Fibroblast of villous mesenchyme (primary cell): Measurements from ENCODE around the gene STX3. TPM values are rescaled to one million over a fixed set of nuclear protein-coding genes. Genes with fewer than 3 reads are reported as not detected.

Experiments
- DNase-seq: peaks from one replicate; pipeline ENCODE4 v3.0.0-alpha.2; 2010; ENCODE audit warnings: low read depth
- H3K4me3 ChIP-seq: 2 replicates; pipeline ENCODE4 v1.5.1; 2011; ENCODE audit warnings: low read depth, mild to moderate bottlenecking, low read length
- total RNA-seq: library from RNA; depleted of rRNA; stranded (reverse); fragments of >200 nt; gene quantifications from 2 replicates; pipeline ENCODE4 v1.2.3, GENCODE V29; 2012
- TF ChIP-seq, protein P1 (sequence below): IDR thresholded peaks from 2 replicates; pipeline ENCODE4 v1.5.1; 2012; ENCODE audit warnings: low read depth, mild to moderate bottlenecking, low read length; ENCODE audit not compliant: insufficient read depth

The STX3 gene
- total RNA-seq, 1 donor: 33.7 TPM

DNA sequence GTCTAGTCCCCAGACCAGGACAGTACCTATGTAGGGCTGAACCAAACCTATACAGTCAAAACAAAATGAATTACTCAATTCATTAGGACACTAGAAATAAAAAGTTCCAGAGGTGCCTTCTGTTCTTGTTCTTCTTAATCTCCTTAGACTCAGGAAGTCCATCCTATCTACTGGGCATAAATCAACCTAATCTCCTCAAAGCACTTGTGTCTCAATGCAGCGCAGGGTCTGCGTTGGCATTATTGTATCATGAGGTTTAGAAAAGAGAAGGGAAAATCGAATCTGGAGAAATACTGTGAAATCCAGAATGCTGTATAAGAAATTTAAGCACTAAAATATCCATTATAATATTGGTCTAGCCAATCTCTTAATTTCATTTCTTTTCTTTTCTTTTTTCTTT lies 39.1 kb upstream of the STX3 start:
- TF ChIP-seq, protein P1, sequence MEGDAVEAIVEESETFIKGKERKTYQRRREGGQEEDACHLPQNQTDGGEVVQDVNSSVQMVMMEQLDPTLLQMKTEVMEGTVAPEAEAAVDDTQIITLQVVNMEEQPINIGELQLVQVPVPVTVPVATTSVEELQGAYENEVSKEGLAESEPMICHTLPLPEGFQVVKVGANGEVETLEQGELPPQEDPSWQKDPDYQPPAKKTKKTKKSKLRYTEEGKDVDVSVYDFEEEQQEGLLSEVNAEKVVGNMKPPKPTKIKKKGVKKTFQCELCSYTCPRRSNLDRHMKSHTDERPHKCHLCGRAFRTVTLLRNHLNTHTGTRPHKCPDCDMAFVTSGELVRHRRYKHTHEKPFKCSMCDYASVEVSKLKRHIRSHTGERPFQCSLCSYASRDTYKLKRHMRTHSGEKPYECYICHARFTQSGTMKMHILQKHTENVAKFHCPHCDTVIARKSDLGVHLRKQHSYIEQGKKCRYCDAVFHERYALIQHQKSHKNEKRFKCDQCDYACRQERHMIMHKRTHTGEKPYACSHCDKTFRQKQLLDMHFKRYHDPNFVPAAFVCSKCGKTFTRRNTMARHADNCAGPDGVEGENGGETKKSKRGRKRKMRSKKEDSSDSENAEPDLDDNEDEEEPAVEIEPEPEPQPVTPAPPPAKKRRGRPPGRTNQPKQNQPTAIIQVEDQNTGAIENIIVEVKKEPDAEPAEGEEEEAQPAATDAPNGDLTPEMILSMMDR: no peak

DNA sequence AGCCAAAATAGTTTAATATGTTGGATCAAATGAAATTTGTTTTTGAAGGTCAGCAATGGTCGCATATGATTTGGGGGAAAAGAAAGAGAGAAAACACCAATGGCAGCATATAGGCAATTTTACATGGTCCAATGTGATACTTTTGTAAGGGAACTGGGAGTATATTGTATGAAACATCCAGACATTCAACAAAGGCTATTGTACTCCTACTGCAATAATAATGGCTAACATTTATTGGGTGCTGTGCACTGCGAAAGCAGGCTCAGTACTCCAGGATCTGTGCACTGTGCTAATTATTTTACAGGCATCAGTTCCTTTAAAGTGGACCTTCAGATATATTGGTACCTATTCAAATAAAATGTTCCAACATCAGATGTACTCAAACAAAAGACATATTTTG lies 35.6 kb upstream of the STX3 start:
- H3K4me3 ChIP-seq: no peak overlapping the region
- no peak for DNase-seq
- TF ChIP-seq, protein P1: no peak

More for the DNA sequence above, 39.1 kb upstream of the STX3 start:
- no peak overlapping the region for H3K4me3 ChIP-seq
- DNase-seq: peak; percentile 12

DNA sequence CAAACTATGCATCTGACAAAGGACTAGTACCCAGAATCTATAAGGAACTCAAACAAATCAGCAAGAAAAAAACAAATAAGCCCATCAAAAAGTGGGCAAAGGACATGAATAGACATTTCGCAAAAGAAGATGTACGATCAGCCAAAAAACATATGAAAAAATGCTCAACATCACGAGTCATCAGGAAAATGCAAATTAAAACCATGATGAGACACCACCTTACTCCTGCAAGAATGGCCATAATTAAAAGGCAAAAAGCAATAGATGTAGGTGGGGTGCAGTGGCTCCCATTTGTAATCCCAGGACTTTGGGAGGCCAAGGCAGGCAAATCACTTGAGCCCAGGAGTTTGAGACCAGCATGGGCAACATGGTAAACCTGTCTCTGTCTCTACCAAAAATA lies 31.1 kb upstream of the STX3 start:
- DNase-seq: no peak
- TF ChIP-seq, protein P1: no peak
- H3K4me3 ChIP-seq: no peak overlapping the region

DNA sequence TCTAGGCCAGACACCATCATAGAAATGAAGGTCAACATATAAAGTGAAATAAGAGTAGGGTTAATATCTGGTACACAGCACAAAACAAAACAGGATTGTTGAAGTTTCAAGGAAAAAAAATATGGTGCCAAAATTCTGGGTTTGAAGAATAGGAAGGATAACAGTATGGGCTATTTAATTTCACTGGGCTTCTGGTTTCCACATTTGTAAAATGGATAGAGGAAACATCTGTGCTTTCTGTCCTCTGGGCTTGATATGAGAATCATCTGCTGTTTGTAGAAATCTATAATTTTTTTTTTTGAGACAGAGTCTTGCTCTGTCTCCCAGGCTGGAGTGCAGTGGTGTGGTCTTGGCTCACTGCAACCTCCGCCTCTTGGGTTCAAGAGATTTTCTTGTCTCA lies 27.8 kb upstream of the STX3 start:
- H3K4me3 ChIP-seq: no peak overlapping the region
- TF ChIP-seq, protein P1: no peak
- DNase-seq: no peak

DNA sequence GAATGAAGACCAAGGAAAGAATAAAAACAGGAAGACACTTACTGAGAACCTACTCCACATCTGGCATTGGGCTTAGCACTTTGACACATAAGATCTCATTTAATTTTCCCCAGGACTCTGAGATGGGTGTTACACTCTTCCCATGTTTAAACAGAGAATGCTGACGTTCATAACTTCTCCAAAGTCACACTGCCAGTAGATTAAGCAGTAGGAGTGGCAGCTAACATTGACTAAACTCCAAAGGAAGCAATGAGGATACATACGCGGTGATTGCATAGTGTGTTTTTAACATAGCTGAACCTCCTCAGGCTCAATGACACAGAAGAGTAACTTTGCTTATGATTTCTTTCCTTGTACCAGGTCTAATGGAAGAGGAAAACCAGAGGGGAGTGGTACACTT lies 27.0 kb upstream of the STX3 start:
- no peak overlapping the region for H3K4me3 ChIP-seq
- TF ChIP-seq, protein P1: no peak
- no peak for DNase-seq

DNA sequence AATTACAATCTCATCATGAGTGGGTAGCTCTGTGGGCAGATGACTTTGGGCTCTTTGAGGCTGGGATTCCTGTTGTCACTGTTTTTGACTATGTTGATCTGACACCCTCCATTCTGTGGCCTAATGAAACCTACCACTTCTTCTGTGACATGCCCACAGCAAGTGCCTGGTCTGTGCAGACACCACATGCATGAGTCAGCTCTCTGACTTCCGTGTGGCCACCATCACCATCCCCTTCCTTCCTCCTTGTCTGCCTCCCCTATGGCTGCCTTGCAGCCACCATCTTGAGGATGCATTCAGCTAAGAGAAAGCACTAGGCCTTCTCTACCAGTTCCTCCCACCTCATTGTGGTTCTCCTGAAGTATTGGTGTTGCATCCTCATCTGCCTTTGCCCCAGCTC lies 26.3 kb upstream of the STX3 start:
- TF ChIP-seq, protein P1: no peak
- no peak for DNase-seq
- no peak overlapping the region for H3K4me3 ChIP-seq

DNA sequence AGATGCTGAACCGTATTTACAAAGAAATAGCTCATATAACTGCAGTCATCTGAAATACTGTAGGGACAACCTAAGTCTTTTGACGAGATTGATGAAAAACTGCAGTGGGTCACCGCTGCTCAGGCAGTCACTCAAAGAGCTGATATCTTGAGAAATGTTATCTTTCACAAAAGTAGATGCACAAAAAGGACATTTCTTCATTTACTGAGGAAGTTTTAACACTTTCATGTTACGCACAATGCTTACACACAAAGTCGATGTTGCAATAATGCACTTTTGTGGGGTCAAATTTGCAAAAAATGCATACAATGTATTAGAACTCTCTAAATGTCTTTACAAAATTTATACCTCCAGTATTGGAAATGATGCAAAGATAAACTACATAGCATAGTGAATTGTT lies 25.3 kb upstream of the STX3 start:
- H3K4me3 ChIP-seq: no peak overlapping the region
- TF ChIP-seq, protein P1: no peak
- no peak for DNase-seq
